ENCODE data around the gene RNF121. TPM values are rescaled to one million over a fixed set of nuclear protein-coding genes. Genes with fewer than 3 reads are reported as not detected.

Gene RNF121
- total and polyA plus RNA-seq, 2 of the 4 experiments (the other 2 are of a cell fraction), result 43.4 to 88.7 TPM

DNA sequence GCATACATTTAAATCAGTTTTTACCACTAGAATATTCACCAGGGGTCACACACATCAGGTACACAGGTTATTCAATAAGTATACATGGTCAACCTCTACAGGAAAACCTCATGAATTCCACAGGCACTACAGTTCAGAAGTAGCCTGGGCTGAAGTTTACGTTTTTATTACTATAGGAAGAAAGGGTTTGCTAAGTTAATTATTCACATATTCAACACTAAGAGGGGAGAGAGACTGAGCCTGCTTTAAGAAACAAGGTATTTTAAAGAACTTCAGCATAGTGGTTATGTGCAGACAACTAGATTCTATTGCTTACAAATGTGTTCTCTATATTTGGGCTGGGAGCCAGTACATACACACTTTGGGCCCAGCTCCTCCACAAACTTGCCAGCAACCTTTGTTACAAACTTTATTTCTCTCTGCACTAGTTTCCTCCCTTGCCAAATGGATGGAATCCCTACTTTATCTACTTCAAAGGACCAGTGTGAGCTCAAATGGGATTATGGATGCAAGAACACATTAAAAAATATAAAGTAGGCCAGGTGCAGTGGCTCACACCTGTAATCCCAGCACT lies 101.7 kb downstream of the RNF121 start:
- no peak overlapping the region for H2BK120ac ChIP-seq (ENCODE audit: low read depth, low read length)
- ChIA-PET CTCF (no interaction called here), POLR2A (ENCODE audit: unreplicated experiment) (interaction anchor here (0.6 kb wide), 1 partner anchor 236 kb away, joined by 4 read pairs; no protein-coding TSS in a partner anchor)
- H4K5ac ChIP-seq (ENCODE audit: low read depth, low read length), result no peak overlapping the region
- H3K56ac ChIP-seq (ENCODE audit: extremely low read depth, insufficient read depth, low read length), result no peak overlapping the region
- H2AK5ac ChIP-seq (ENCODE audit: low read depth, low read length), result no peak overlapping the region
- H4K8ac ChIP-seq (ENCODE audit: low read depth in 2 of 2, low read length in 2 of 2), result no peak overlapping the region
- peaks cover 48% of the 10 kb centered on the region for H3K36me3 ChIP-seq (ENCODE audit: control insufficient read depth, insufficient read depth, low read length)
- no peak overlapping the region for H3K4ac ChIP-seq (ENCODE audit: low read depth, low read length)
- H3K9me3 ChIP-seq (ENCODE audit: control insufficient read depth, insufficient read depth, low read length), result no peaks in the 10 kb centered on the region
- no peak for TF ChIP-seq MXI1 (IDR thresholded peaks at IDR 0.05; ENCODE audit: borderline replicate concordance, low read depth, low read length)
- no peak for TF ChIP-seq SMC3 (IDR thresholded peaks at IDR 0.05; ENCODE audit: low read depth, low read length)
- TF ChIP-seq, protein P1, sequence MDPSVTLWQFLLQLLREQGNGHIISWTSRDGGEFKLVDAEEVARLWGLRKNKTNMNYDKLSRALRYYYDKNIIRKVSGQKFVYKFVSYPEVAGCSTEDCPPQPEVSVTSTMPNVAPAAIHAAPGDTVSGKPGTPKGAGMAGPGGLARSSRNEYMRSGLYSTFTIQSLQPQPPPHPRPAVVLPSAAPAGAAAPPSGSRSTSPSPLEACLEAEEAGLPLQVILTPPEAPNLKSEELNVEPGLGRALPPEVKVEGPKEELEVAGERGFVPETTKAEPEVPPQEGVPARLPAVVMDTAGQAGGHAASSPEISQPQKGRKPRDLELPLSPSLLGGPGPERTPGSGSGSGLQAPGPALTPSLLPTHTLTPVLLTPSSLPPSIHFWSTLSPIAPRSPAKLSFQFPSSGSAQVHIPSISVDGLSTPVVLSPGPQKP (IDR thresholded peaks at IDR 0.05; ENCODE audit: borderline replicate concordance, low read depth, low read length), result no peak
- no peak for TF ChIP-seq RCOR1 (IDR thresholded peaks at IDR 0.05; ENCODE audit: insufficient replicate concordance, low read length)
- TF ChIP-seq, protein P2, sequence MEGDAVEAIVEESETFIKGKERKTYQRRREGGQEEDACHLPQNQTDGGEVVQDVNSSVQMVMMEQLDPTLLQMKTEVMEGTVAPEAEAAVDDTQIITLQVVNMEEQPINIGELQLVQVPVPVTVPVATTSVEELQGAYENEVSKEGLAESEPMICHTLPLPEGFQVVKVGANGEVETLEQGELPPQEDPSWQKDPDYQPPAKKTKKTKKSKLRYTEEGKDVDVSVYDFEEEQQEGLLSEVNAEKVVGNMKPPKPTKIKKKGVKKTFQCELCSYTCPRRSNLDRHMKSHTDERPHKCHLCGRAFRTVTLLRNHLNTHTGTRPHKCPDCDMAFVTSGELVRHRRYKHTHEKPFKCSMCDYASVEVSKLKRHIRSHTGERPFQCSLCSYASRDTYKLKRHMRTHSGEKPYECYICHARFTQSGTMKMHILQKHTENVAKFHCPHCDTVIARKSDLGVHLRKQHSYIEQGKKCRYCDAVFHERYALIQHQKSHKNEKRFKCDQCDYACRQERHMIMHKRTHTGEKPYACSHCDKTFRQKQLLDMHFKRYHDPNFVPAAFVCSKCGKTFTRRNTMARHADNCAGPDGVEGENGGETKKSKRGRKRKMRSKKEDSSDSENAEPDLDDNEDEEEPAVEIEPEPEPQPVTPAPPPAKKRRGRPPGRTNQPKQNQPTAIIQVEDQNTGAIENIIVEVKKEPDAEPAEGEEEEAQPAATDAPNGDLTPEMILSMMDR (conservative IDR thresholded peaks at IDR 0.05; ENCODE audit: low read depth, low read length), result no peak
- TF ChIP-seq BHLHE40 (IDR thresholded peaks at IDR 0.05; ENCODE audit: low read depth, low read length), result no peak
- no peak for TF ChIP-seq MAZ (IDR thresholded peaks at IDR 0.05; ENCODE audit: borderline replicate concordance, low read depth, low read length)
- no peak for TF ChIP-seq RFX5 (IDR thresholded peaks at IDR 0.05; ENCODE audit: low read depth, low read length)
- no peak for TF ChIP-seq CHD1 (IDR thresholded peaks at IDR 0.05; ENCODE audit: low read depth, low read length)
- no peak for TF ChIP-seq FOS (IDR thresholded peaks at IDR 0.05; ENCODE audit: low read depth, low read length)
- TF ChIP-seq, protein P3, sequence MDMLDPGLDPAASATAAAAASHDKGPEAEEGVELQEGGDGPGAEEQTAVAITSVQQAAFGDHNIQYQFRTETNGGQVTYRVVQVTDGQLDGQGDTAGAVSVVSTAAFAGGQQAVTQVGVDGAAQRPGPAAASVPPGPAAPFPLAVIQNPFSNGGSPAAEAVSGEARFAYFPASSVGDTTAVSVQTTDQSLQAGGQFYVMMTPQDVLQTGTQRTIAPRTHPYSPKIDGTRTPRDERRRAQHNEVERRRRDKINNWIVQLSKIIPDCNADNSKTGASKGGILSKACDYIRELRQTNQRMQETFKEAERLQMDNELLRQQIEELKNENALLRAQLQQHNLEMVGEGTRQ (IDR thresholded peaks at IDR 0.05; ENCODE audit: low read depth, low read length), result no peak
- TF ChIP-seq CEBPB (IDR thresholded peaks at IDR 0.05; ENCODE audit: low read depth, low read length), result no peak
- TF ChIP-seq MAFK (IDR thresholded peaks at IDR 0.05; ENCODE audit: low read depth, low read length), result no peak
- TF ChIP-seq NFE2L2 (IDR thresholded peaks at IDR 0.05; ENCODE audit: low read depth, low read length), result no peak
- no peak for TF ChIP-seq POLR2A (IDR thresholded peaks at IDR 0.05; ENCODE audit: low read depth, low read length)
- TF ChIP-seq RAD21 (IDR thresholded peaks at IDR 0.05; ENCODE audit: low read length), result no peak
- H3K9me1 ChIP-seq (ENCODE audit: insufficient read depth, low read length), result no peaks in the 10 kb centered on the region
- no peaks in the 10 kb centered on the region for H3K27me3 ChIP-seq (ENCODE audit: control insufficient read depth, insufficient read depth, low read length)
- intact Hi-C loops (cut with micrococcal nuclease) (no loop called here), dilution Hi-C loops (cut with HindIII; ENCODE audit: low sequenced_read_pairs, unreplicated experiment) (no loop called here), in situ Hi-C loops (cut with MboI; ENCODE audit: low sequenced_read_pairs) (no loop called here)
- BruUV-seq (replicated peaks), result no TSS peak
- no peak overlapping the region for H3K27ac ChIP-seq (ENCODE audit: insufficient read depth, low read length)
- DNase-seq, result no peak
- no peak overlapping the region for H3K18ac ChIP-seq (ENCODE audit: low read depth, low read length)
- H3K4me1 ChIP-seq (ENCODE audit: control insufficient read depth, insufficient read depth, low read length), result peaks cover 5% of the 10 kb centered on the region
- H4K20me1 ChIP-seq (ENCODE audit: insufficient read depth, low read length), result peaks cover 28% of the 10 kb centered on the region
- no peak overlapping the region for H3K14ac ChIP-seq (replicated peaks; ENCODE audit: low read depth, low read length)
- no peak overlapping the region for H2BK15ac ChIP-seq (ENCODE audit: low read depth, low read length)
- H4K91ac ChIP-seq (ENCODE audit: insufficient read depth, low read depth, low read length), result no peak overlapping the region
- H2BK20ac ChIP-seq (ENCODE audit: low read depth, low read length), result no peak overlapping the region
- ATAC-seq (ENCODE audit: low read depth), result no peak
- H2BK5ac ChIP-seq (ENCODE audit: low read depth, low read length, poor library complexity, severe bottlenecking), result no peak overlapping the region
- no peak overlapping the region for H3K4me2 ChIP-seq (ENCODE audit: low read depth, low read length)
- WGBS, 2 experiments (ENCODE audit: extremely low coverage in 2 of 2, insufficient read length in 1 of 2), result no CpG with 5 or more reads among the region's 1 CpG
- H3K79me1 ChIP-seq (ENCODE audit: low read depth in 1 of 2, low read length in 2 of 2), result peaks cover 32 to 72% of the 10 kb centered on the region in 2 experiments
- H3K9ac ChIP-seq (ENCODE audit: low read depth, low read length), result no peak overlapping the region
- H2AK9ac ChIP-seq (replicated peaks; ENCODE audit: low read depth, low read length, poor library complexity), result no peak overlapping the region
- no peak overlapping the region for H3K23ac ChIP-seq (ENCODE audit: low read depth, low read length)
- H2AFZ ChIP-seq (replicated peaks; ENCODE audit: low read length, poor library complexity), result no peak overlapping the region
- H3K4me3 ChIP-seq (ENCODE audit: insufficient read depth, low read depth, low read length), result no peak overlapping the region
